HCT116 (cell line): ENCODE measurements around the gene TMEM204. TPM values are rescaled to one million over a fixed set of nuclear protein-coding genes. Genes with fewer than 3 reads are reported as not detected.

Source experiments
- ATAC-seq: fragments of 200-7000 bp; cut with Tn5 transposase; 2 replicates; pipeline ENCODE4 v1.9.1; 2020; ENCODE audit warnings: mild to moderate bottlenecking, moderate library complexity
- BruUV-seq: library from RNA; stranded (reverse); fragments of 400-500 nt; replicated peaks from 2 replicates; lab custom pipeline; 2021; lab: Mats Ljungman, UMichigan
- CTCF ChIA-PET: fragments of 300-600 bp; sonication (Branson Sonifier 250); formaldehyde crosslinking; loops from one replicate; lab custom pipeline; 2021; ENCODE audit warnings: antibody characterized with exemption; lab: Charles Lee
- POLR2A ChIA-PET: fragments of 300-600, 350-600 bp; sonication (Branson Sonifier 250); formaldehyde crosslinking; loops from one replicate; lab custom pipeline; 2021; ENCODE audit warnings: antibody characterized with exemption; lab: Charles Lee
- RAD21 ChIA-PET, 2 experiments: fragments of 300-600 bp; sonication (Branson Sonifier 250); formaldehyde crosslinking; loops; one replicate each; lab custom pipeline; 2023; ENCODE audit warnings: low total read pairs in 2 of 2; ENCODE audit not compliant: uncharacterized antibody in 2 of 2, unreplicated experiment in 2 of 2, low non-redundant PET in 1 of 2; lab: Charles Lee
- DNase-seq: peaks from one replicate; pipeline ENCODE4 v3.0.0-alpha.2; 2010; ENCODE audit warnings: low read depth, low spot score
- H2AFZ ChIP-seq: fragments of 200-600 bp; shearing (Covaris generic), sonication (generic); 2 replicates; pipeline ENCODE4 v1.6.1; 2017; ENCODE audit warnings: low read depth, mixed run types, mixed read lengths, antibody characterized with exemption, low read length; ENCODE audit not compliant: poor library complexity, severe bottlenecking
- H3K27ac ChIP-seq: 2 replicates; pipeline ENCODE4 v1.5.1; 2012; ENCODE audit warnings: low read depth, low read length
- H3K27me3 ChIP-seq: fragments of 200-600 bp; sonication (generic); 2 replicates; pipeline ENCODE4 v1.6.1; 2016; ENCODE audit warnings: mixed run types, low read length, mixed read lengths; ENCODE audit not compliant: insufficient read depth
- H3K36me3 ChIP-seq, 2 experiments: fragments of 200-500 bp in 1 of 2; fragments of 200-600 bp in 1 of 2; sonication (Bioruptor generic) in 1 of 2; sonication (generic) in 1 of 2; 2 replicates each; pipeline versions ENCODE4 v1.5.1 to v1.6.1; 2014 to 2016; ENCODE audit warnings: low read length in 2 of 2, inconsistent platforms in 1 of 2, mixed read lengths in 1 of 2, mixed run types in 1 of 2; ENCODE audit not compliant: insufficient read depth in 2 of 2, control insufficient read depth in 1 of 2
- H3K4me1 ChIP-seq, 2 experiments: fragments of 200-600 bp in 1 of 2; sonication (generic) in 1 of 2; 2 replicates each; pipeline versions ENCODE4 v1.5.1 to v1.6.1; 2012 to 2017; ENCODE audit warnings: low read length in 2 of 2, inconsistent platforms in 1 of 2, mild to moderate bottlenecking in 1 of 2, mixed read lengths in 1 of 2, mixed run types in 1 of 2, moderate library complexity in 1 of 2; ENCODE audit not compliant: insufficient read depth in 2 of 2, control insufficient read depth in 1 of 2
- H3K4me2 ChIP-seq: fragments of 200-600 bp; sonication (generic); 2 replicates; pipeline ENCODE4 v1.6.1; 2017; ENCODE audit warnings: mixed run types, low read length, mixed read lengths
- H3K4me3 ChIP-seq, 2 experiments: fragments of 200-600 bp in 1 of 2; sonication (generic) in 1 of 2; replicated peaks in 1 of 2; 2 replicates each; pipeline ENCODE4 v1.5.1; 2011 to 2016; ENCODE audit warnings: low read length in 2 of 2, control low read depth in 1 of 2, low read depth in 1 of 2, mild to moderate bottlenecking in 1 of 2, mixed read lengths in 1 of 2, mixed run types in 1 of 2
- H3K79me2 ChIP-seq: fragments of 200-600 bp; sonication (generic); 2 replicates; pipeline ENCODE4 v1.6.1; 2017; ENCODE audit warnings: mild to moderate bottlenecking, mixed run types, low read length, moderate library complexity, mixed read lengths; ENCODE audit not compliant: insufficient read depth
- H3K9ac ChIP-seq: fragments of 200-600 bp; sonication (generic); 2 replicates; pipeline ENCODE4 v1.6.1; 2016; ENCODE audit warnings: low read length, mixed read lengths
- H3K9me2 ChIP-seq: fragments of 200-600 bp; sonication (generic), shearing (Covaris generic); 2 replicates; pipeline ENCODE4 v1.6.1; 2017; ENCODE audit warnings: mixed run types, mild to moderate bottlenecking, moderate library complexity; ENCODE audit not compliant: insufficient read depth
- H3K9me3 ChIP-seq, 2 experiments: fragments of 200-500 bp in 1 of 2; fragments of 200-600 bp in 1 of 2; sonication (Bioruptor generic) in 1 of 2; sonication (generic) in 1 of 2; 2 replicates each; pipeline ENCODE4 v1.6.1; 2014 to 2017; ENCODE audit warnings: low read length in 2 of 2, mixed read lengths in 2 of 2, inconsistent platforms in 1 of 2, low read depth in 1 of 2, mild to moderate bottlenecking in 1 of 2, mixed run types in 1 of 2, moderate library complexity in 1 of 2; ENCODE audit not compliant: control insufficient read depth in 1 of 2, insufficient read depth in 1 of 2
- H4K20me1 ChIP-seq: fragments of 200-600 bp; sonication (generic), shearing (Covaris generic); 2 replicates; pipeline ENCODE4 v1.6.1; 2017; ENCODE audit warnings: mixed run types, mild to moderate bottlenecking, moderate library complexity; ENCODE audit not compliant: insufficient read depth
- CBX3 ChIP-seq: IDR thresholded peaks from 2 replicates; pipeline ENCODE4 v1.6.1; 2012; ENCODE audit warnings: low read depth
- CEBPB ChIP-seq: IDR thresholded peaks from 2 replicates; pipeline ENCODE4 v1.6.1; 2012; ENCODE audit warnings: low read depth
- EGR1 ChIP-seq: IDR thresholded peaks from 2 replicates; pipeline ENCODE4 v1.6.1; 2012; ENCODE audit warnings: low read depth
- ELF1 ChIP-seq: IDR thresholded peaks from 2 replicates; pipeline ENCODE4 v1.6.1; 2012; ENCODE audit warnings: low read depth, borderline replicate concordance
- EZH2 ChIP-seq: fragments of 200-600 bp; sonication (generic); IDR thresholded peaks from 2 replicates; pipeline ENCODE4 v1.6.1; 2017; ENCODE audit warnings: antibody characterized with exemption, mixed run types
- EZH2phosphoT487 ChIP-seq: fragments of 200-600 bp; IDR thresholded peaks from 2 replicates; pipeline ENCODE4 v1.6.1; 2018; ENCODE audit warnings: antibody characterized with exemption, borderline replicate concordance
- FOSL1 ChIP-seq: IDR thresholded peaks from 2 replicates; pipeline ENCODE4 v1.6.1; 2012; ENCODE audit warnings: low read depth
- POLR2A ChIP-seq: IDR thresholded peaks from 2 replicates; pipeline ENCODE4 v1.7.0; 2011; ENCODE audit warnings: borderline replicate concordance; ENCODE audit not compliant: insufficient read depth, insufficient read length; ENCODE audit errors: extremely low read depth
- POLR2AphosphoS5 ChIP-seq: IDR thresholded peaks from 2 replicates; pipeline ENCODE4 v1.6.1; 2011; ENCODE audit warnings: mild to moderate bottlenecking, low read depth, low read length, moderate library complexity
- SIN3A ChIP-seq: IDR thresholded peaks from 2 replicates; pipeline ENCODE4 v1.6.1; 2012; ENCODE audit warnings: low read depth
- SRF ChIP-seq: IDR thresholded peaks from 2 replicates; pipeline ENCODE4 v1.6.1; 2012; ENCODE audit warnings: low read depth
- TCF7L2 ChIP-seq: IDR thresholded peaks from 2 replicates; pipeline ENCODE4 v1.7.0; 2011; ENCODE audit warnings: borderline replicate concordance, inconsistent platforms; ENCODE audit not compliant: insufficient read depth, insufficient read length; ENCODE audit errors: extremely low read depth
- YY1 ChIP-seq: IDR thresholded peaks from 2 replicates; pipeline ENCODE4 v1.6.1; 2011; ENCODE audit warnings: low read length, low read depth, moderate library complexity, mild to moderate bottlenecking; ENCODE audit not compliant: insufficient replicate concordance; ENCODE audit errors: extremely low read depth
- ZFX ChIP-seq: fragments of 450-650 bp; IDR thresholded peaks from 2 replicates; pipeline ENCODE4 v1.6.1; 2017
- ZNF274 ChIP-seq: fragments of 200-500 bp; sonication (Bioruptor generic); IDR thresholded peaks from 2 replicates; pipeline ENCODE4 v1.6.1; 2014; ENCODE audit warnings: mild to moderate bottlenecking, low read depth, low read length, inconsistent platforms
- intact Hi-C: fragments of 100-400 bp; cut with micrococcal nuclease; formaldehyde crosslinking; loops from 2 replicates; pipeline ENCODE4 v1.10.0; 2022
- total RNA-seq: library from RNA; stranded (reverse); gene quantifications from one replicate; pipeline ENCODE4 v1.2.1, GENCODE V29; 2021; ENCODE audit not compliant: unreplicated experiment
- TF ChIP-seq, protein P1 (sequence below): IDR thresholded peaks from 2 replicates; pipeline ENCODE4 v1.6.1; 2011; ENCODE audit warnings: mild to moderate bottlenecking, low read length, moderate library complexity; ENCODE audit not compliant: insufficient replicate concordance; ENCODE audit errors: extremely low read depth
- TF ChIP-seq, protein P2 (sequence below): IDR thresholded peaks from 2 replicates; pipeline ENCODE4 v1.6.1; 2012; ENCODE audit warnings: low read depth
- TF ChIP-seq, protein P3 (sequence below), 3 experiments: fragments of 200-600 bp in 1 of 3; sonication (generic) in 1 of 3; IDR thresholded peaks in 2 of 3; conservative IDR thresholded peaks in 1 of 3; 2 replicates each; pipeline ENCODE4 v1.5.1; 2012 to 2017; ENCODE audit warnings: low read depth in 2 of 3, low read length in 2 of 3, antibody characterized with exemption in 1 of 3, borderline replicate concordance in 1 of 3, control low read depth in 1 of 3, mild to moderate bottlenecking in 1 of 3, mixed read lengths in 1 of 3, mixed run types in 1 of 3, moderate library complexity in 1 of 3; ENCODE audit not compliant: insufficient read depth in 1 of 3

TMEM204 gene
- total RNA-seq, 1 experiment from 2014 or later = 0.22 TPM

DNA sequence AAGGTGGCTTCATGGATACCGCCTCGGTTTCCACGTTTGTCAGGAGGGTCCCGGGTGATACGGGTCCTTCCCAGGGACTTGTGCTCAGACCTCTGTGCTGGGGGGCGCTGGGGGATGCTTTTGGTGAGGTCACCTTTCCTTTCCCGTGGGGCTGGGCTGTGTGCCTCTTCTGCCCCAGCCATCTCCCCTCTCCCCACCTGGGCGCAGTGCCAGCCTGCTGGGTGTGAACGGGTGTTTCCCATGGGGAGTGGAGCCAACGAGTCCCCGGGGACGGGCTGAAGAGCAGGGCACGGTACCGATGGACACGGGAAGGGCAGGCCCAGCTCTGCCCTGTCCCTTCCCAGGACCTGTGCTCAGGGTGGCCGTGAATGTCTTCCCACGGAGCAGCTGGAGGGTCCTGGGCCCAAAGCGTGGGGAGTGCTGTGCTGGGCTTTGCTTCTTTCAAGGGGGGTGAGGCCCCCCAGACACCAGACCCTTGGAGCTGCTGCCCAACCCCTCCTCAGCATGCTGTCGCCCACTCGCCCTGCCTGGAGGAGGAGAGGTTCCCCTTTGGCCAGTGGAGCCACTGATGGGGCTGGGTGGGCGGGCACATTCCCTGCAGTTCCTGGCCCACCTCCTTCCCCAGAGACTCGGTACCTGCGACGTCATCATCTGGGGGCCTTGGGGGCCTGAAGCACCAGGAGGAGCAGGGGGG is 24.8 kb upstream of the TMEM204 start:
- no peaks in the 10 kb centered on the region for H3K9me3 ChIP-seq
- no peaks in the 10 kb centered on the region for H3K27me3 ChIP-seq
- H2AFZ ChIP-seq = no peak overlapping the region
- ChIA-PET CTCF (no interaction called here), POLR2A (no interaction called here), RAD21 (no interaction called here)
- no peaks in the 10 kb centered on the region for H4K20me1 ChIP-seq
- H3K36me3 ChIP-seq = peaks cover 0 to 3% of the 10 kb centered on the region in 2 experiments; a peak in 1 of 4 replicates
- H3K9ac ChIP-seq = no peak overlapping the region
- H3K4me2 ChIP-seq = no peak overlapping the region
- TF ChIP-seq EGR1 (no peak), EZH2phosphoT487 (no peak), ELF1 (no peak), TCF7L2 (no peak), SIN3A (no peak), EZH2 (no peak), CEBPB (no peak), ZFX (no peak), POLR2AphosphoS5 (no peak), ZNF274 (no peak), YY1 (no peak), FOSL1 (no peak), CBX3 (no peak), POLR2A (no peak), SRF (no peak)
- TF ChIP-seq, protein P1, sequence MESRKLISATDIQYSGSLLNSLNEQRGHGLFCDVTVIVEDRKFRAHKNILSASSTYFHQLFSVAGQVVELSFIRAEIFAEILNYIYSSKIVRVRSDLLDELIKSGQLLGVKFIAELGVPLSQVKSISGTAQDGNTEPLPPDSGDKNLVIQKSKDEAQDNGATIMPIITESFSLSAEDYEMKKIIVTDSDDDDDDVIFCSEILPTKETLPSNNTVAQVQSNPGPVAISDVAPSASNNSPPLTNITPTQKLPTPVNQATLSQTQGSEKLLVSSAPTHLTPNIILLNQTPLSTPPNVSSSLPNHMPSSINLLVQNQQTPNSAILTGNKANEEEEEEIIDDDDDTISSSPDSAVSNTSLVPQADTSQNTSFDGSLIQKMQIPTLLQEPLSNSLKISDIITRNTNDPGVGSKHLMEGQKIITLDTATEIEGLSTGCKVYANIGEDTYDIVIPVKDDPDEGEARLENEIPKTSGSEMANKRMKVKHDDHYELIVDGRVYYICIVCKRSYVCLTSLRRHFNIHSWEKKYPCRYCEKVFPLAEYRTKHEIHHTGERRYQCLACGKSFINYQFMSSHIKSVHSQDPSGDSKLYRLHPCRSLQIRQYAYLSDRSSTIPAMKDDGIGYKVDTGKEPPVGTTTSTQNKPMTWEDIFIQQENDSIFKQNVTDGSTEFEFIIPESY = no peak
- TF ChIP-seq, protein P2, sequence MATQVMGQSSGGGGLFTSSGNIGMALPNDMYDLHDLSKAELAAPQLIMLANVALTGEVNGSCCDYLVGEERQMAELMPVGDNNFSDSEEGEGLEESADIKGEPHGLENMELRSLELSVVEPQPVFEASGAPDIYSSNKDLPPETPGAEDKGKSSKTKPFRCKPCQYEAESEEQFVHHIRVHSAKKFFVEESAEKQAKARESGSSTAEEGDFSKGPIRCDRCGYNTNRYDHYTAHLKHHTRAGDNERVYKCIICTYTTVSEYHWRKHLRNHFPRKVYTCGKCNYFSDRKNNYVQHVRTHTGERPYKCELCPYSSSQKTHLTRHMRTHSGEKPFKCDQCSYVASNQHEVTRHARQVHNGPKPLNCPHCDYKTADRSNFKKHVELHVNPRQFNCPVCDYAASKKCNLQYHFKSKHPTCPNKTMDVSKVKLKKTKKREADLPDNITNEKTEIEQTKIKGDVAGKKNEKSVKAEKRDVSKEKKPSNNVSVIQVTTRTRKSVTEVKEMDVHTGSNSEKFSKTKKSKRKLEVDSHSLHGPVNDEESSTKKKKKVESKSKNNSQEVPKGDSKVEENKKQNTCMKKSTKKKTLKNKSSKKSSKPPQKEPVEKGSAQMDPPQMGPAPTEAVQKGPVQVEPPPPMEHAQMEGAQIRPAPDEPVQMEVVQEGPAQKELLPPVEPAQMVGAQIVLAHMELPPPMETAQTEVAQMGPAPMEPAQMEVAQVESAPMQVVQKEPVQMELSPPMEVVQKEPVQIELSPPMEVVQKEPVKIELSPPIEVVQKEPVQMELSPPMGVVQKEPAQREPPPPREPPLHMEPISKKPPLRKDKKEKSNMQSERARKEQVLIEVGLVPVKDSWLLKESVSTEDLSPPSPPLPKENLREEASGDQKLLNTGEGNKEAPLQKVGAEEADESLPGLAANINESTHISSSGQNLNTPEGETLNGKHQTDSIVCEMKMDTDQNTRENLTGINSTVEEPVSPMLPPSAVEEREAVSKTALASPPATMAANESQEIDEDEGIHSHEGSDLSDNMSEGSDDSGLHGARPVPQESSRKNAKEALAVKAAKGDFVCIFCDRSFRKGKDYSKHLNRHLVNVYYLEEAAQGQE = no peak
- TF ChIP-seq, protein P3, sequence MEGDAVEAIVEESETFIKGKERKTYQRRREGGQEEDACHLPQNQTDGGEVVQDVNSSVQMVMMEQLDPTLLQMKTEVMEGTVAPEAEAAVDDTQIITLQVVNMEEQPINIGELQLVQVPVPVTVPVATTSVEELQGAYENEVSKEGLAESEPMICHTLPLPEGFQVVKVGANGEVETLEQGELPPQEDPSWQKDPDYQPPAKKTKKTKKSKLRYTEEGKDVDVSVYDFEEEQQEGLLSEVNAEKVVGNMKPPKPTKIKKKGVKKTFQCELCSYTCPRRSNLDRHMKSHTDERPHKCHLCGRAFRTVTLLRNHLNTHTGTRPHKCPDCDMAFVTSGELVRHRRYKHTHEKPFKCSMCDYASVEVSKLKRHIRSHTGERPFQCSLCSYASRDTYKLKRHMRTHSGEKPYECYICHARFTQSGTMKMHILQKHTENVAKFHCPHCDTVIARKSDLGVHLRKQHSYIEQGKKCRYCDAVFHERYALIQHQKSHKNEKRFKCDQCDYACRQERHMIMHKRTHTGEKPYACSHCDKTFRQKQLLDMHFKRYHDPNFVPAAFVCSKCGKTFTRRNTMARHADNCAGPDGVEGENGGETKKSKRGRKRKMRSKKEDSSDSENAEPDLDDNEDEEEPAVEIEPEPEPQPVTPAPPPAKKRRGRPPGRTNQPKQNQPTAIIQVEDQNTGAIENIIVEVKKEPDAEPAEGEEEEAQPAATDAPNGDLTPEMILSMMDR (IDR thresholded peaks at IDR 0.05 in 2 of 3, conservative IDR thresholded peaks at IDR 0.05 in 1 of 3; ENCODE audit: borderline replicate concordance in 1 of 3, insufficient read depth in 1 of 3, low read depth in 2 of 3, low read length in 2 of 3) = no peak
- no peaks in the 10 kb centered on the region for H3K79me2 ChIP-seq
- BruUV-seq = no TSS peak
- no peak overlapping the region for H3K27ac ChIP-seq
- ATAC-seq (no peak), DNase-seq (no peak)
- no peaks in the 10 kb centered on the region for H3K9me2 ChIP-seq
- no peaks in the 10 kb centered on the region for H3K4me1 ChIP-seq
- intact Hi-C loops = no loop called here
- H3K4me3 ChIP-seq = no peak overlapping the region
